HG02870 (cell line): ENCODE results near the gene DAGLB.
"Not testable (repeated sequence)": the region's sequence is repeated elsewhere in the genome, so short reads cannot be mapped to it uniquely, and the experiment has no call there.

Experiments
- ATAC-seq: cut with Tn5 transposase; IDR thresholded peaks from one replicate; pipeline ENCODE4 v1.9.1; 2021; ENCODE audit warnings: mild to moderate bottlenecking, moderate library complexity; ENCODE audit not compliant: unreplicated experiment

DAGLB gene

DNA sequence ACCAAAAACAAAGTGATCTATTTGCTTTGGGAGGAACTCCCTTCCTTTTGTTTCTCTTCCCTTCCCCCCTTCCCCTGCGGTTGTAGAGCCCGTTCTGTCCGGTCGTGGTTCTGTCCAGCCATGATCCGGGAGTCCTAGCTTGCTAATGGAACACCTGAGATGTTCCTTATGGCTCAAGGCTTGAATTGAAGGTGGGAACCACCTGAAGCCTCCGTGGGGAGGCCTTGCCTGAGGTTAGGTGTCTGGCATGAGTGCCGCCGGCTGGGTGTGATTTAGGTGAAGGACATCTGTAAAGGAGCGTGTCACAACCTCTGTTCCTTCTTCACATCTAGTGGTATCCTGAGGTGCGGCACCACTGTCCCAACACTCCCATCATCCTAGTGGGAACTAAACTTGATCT lies 46.2 kb downstream of the DAGLB start:
- no peak for ATAC-seq

DNA sequence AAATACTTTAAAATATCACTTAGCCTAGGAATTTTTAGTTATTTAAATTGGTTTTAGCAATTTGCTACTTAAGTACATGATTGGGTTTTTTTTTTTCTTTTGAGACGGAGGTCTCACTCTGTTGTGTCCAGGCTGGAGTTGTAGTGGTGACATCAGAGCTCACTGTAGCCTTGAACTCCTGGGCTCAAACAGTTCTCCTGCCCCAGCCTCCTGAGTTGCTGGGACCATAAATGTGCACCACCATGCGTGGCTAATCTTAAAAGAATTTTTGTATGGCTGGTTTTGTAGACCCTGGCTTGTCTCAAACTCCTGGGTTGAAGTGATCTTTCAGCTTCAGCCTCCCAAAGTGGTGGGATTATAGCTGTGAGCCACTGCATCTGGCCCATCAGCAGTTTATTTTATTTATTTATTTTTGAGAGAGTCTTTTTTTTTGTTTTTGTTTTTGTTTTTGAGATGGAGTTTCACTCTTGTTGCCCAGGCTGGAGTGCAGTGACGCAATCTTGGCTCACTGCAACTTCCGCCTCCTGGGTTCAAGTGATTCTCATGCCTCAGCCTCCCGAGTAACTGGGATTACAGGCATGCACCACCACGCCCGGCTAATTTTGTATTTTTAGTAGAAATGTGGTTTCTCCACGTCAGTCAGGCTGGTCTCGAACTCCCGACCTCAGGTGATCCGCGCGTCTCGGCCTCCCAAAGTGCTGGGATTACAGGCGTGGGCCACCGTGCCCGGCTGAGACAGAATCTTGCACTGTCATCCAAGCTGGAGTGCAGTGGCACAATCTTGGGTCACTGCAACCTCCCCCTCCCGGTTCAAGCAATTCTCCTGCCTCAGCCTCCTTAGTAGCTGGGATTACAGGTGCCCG lies 47.3 kb downstream of the DAGLB start:
- not testable (repeated sequence) for ATAC-seq

DNA sequence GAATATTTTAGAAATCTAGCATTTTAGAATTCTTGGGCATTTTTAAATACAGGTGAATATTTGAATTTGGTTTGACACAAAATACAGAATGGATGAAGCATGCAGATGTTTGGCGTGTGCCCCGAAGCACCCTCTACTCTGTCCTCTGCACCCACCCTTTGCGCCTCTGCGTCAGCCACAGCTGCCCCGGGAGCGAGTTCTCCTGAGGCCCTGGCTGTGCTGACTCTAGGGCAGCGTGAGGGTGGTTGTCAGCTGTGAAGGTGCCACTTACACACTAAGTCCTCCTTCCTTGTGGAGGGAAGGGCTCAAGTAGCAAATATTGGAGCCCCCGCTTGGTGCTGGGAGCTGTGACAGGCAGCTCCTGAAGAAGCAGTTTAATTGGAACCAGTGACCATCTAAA lies 48.4 kb downstream of the DAGLB start:
- ATAC-seq: no peak

DNA sequence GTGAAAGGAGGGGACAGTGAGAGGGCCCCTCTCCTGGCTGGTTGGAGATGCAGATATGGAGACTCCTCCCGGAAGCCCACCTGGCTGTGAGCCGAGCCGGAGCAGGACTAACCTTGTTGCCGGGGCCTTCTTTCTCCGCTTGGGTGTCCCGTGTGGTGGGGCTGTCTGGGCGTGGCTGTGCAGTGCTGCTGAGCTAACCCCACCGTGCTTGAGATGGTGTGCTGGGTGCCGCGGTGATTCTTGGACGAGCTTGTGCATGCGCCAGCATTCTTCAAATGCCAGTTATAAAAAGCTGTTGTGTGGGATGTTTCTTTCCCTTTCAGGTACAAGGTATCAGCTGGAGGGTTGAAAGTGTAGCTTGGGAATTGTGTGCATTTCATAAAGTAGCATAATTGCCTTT lies 48.8 kb downstream of the DAGLB start:
- no peak for ATAC-seq

DNA sequence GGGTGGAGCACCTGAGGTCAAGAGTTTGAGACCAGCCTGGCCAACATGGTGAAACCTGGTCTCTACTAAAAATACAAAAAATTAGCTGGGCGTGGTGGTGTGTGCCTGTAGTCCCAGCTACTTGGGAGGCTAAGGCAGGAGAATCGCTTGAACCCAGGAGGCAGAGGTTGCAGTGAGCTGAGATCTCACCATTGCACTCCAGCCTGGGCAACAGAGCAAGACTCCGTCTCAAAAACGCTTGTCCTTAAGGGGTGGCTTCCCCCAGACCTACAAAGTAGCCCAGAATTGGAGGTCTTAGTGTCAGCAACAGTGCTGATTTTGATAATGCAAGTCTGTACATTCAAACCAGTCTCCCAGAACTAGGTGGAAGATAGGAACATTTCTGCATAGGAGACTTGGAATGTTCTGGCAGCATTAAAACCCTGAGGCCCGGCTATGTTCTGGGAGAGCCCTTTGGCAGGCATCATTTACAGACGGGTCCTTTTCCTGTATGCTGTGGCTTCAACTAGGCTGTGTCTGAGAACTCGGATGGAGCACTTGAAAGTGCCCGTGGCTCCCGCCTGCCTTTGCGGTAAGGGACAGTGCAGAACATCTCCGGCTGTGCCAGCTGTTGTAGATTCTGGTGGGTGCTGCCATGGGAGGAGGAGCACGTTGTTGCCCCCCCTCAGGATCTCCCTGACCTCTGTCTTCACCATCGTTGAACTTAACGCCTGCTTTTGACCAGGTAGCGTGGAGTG lies 49.8 kb downstream of the DAGLB start:
- not testable (repeated sequence) for ATAC-seq

DNA sequence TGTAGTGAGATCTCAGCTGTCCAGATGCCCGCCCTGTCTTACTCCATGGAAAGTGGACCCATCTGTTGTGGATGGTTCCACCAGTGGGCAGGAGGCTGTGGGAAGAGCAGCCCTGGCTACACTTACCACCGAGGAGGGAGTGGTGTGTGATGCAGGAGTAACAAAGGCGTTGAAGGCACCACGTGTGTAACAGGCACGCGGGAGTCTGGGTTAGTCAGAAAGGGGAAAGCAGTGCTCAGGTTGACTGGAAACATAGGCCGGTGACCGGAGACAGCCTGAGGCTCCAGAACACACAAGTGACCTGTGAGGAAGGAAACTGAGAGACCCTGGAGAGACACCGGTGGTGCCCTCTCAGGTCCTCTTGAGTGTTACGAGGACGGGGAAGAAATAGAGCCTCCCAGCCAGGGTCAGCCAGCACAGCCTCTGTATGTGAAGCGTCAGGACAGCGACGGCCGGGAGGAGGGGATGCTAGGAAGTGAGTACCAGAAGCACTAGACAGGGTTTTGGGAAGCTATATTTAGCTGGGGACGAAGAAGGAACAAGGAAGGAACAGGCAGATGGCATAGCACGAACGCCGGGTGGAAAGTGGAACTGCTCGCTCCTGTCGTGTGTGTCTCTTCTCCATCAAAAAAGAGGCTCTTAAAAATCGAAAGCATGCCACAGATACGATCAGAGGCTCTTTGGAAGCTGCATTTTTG lies 51.7 kb downstream of the DAGLB start:
- no peak for ATAC-seq

DNA sequence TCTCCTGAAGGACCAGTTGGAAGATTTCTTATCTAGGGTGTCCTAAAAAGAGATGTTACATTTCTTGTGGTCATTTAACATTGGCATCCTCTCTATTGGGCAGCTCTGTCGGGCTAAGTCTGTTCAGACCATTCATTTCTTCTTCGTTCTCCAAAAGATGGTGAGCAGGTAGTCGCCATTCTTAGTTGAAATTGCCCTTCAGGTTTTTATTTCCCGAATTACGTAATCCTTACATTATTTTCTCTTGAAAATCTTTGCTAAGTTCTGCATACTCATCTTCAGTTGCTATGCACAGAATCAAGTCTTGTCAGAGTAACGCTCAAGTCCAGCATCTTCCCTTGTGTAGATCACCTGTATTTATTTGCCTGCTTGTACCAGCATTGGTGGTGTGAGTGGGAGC lies 53.6 kb downstream of the DAGLB start:
- ATAC-seq: no peak

DNA sequence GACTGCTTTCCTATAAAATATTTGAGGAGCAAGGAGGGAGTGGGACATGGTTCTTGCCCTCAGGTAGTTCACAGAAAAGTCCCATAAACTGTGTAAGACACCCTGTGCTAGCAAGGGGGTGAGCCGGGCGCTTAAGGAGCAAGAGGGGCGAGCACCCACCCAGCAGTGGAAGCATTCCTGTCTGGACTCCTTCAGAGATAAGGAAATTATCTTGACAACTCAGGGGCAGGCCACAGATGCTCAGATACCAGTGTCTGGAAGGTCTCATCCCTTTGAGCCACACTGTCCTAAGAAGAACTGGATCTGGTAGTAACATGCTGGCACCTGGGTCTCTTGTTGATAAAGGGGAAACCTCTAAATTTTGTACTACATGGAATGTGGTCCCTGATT lies 54.1 kb downstream of the DAGLB start:
- no peak for ATAC-seq

DNA sequence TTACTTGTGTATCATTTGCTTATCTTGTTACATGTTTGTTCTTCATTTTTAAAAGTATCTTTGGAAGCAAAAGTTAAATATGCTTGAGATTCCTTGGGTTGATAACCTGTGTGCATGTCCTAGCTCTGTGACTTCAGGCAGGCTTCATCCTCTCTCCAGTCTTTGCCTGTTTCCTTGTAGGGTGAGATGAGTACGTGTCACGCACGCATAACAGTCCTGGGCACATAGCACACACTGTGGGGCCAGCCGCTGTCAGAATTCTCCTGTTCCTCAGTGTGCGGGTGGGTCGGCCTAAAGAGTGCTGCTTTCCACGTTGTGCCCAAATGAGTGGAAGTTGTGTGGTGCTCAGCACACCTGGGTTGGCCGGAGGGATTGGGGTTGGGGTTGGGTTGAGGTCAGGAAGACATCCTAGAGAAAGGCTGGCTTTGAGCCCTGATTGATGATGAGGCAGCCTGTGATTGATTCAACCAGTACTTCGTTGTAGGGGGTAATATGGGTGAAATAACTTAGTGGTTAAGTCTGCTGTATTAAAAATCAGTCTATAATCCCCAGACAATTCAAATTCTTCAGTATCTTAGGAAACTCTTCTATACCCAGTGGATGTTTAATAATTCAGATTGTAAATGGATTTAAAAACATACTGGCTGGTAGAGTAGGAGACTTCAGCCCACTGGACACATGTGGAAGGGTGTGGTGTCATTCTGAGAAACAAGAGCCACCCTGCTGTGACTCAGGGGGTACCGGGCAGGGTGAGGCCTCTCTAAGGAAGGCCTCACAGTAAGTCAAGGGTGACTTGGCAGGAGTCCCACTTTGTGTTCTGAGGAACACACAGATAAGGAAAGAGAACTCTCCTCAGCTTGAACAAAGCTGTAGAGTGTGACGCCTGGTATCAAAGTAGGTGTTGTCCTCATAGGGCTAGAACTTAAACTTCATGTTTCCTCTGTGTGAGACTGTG lies 54.8 kb downstream of the DAGLB start:
- ATAC-seq: no peak

DNA sequence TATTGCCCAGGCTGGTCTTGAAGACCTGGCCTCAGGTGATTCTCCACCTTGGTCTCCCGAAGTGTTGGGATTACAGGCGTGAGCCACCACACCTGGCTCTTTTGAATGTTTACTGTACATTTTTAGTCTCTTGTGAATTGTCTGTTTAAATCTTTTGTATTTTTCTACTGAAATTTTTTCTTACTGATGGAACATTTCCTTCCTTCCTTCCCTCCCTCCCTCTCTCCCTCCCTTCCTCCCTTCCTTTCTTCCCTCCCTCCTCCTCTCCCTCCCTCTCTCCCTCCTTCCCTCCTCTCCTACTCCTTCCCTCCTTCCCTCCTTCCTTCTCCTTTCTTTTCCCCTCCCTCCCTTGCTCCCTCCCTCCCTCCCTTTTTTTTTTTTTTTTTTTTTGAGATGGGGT lies 58.0 kb downstream of the DAGLB start:
- no peak for ATAC-seq

DNA sequence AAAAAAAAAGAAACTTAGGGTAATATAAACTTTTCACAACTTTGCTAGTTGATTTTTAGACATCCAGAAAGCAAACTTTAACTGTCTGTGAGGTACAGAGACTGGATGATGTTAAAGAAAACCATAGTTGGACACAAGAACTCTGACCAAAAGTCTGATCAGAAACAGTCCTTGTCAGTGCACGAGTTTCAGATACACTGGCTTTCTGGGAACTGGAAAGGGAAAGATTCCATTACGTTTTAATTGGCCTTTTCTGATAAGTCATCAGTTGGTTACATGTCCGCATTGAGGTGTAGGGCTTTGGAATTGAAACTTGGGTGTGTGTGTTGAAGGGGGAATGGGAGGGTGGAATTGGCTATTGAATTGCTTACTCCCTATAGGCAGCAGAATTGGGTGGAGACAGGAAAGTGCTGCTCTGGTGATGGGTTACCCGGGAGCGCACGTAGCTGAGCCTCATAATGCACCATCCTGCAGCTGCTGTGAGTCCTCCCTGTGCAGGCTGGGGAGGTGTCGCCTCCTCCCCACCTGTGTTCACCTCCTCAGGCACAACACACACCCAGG lies 59.9 kb downstream of the DAGLB start:
- ATAC-seq: no peak

DNA sequence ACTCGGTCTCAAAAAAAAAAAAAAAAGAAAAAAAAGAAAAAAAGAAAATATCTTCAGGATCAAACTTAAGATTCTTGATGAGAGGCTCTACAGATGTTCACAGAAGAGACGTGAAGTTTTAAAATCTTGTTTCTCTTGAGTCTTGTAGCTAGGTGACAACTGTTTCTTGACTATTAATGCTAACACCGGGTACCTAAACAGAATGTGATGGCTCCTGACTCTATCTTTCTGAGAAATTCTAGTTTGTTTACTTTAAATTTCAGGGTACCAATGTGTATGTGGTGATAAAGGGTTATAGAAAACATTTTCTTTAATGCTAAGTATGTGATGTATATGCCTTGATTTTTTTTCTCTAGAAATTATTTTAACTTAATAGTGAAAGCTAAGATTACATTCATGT lies 61.0 kb downstream of the DAGLB start:
- no peak for ATAC-seq

DNA sequence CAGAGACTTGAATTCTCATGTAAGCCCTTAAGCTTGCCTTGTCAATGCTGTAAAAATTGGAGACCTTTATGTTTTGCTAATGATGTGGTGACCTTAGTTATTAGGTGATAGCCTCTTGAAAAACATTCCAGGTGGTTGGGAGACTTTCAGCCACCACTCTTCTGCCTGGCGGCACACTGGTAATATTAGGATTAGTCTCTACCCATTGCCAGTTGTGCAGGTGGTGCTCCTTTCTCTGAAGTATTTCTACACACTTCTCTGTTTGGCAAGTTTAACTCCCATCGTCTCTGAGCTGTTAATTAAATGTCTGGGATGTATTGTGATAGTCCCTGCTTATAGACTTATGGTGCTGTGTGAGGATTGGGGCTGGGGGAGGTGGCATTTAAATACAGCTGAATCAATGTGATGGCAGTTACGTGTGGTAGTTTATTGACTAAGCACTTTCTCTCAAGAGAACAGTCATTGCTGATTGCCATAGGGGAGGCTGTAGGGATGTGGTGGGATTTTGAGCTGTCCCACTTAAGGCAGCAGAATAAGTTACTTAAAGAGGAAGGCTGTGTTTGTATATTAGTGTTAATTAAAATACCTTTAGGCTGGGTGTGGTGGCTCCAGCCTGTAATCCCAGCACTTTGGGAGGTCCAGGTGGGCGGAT lies 61.7 kb downstream of the DAGLB start:
- ATAC-seq: no peak

DNA sequence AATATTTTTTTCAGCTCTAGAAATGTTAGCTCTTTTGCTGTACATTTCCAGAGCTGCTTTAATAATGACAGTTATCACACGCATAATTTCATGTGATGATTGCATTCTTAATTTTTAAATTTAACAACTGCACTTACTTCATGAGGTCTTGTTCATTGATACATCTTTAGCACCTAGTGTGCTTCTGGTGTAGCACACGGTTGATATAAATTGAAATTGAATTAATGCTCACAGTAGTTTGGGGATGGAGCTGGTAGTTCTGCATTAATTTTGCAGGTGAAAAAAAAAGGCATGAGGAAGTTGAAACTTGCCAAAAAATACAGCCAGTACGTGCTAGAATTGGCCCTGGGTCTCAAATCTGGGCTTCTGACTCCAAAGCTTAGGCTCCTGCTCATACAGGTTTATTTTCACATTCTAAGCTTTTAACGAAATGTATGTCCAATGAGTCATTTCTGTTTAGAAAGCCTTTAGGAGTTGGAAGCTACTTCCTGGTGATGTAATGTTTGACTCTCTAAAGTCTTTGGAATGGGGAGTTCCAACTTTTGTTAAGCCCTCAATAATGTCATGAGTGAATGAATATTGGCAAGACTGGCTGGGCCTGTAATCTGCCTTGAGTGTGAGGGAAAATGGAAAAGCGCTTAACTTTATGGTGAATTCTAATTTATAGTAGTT lies 62.5 kb downstream of the DAGLB start:
- no peak for ATAC-seq

DNA sequence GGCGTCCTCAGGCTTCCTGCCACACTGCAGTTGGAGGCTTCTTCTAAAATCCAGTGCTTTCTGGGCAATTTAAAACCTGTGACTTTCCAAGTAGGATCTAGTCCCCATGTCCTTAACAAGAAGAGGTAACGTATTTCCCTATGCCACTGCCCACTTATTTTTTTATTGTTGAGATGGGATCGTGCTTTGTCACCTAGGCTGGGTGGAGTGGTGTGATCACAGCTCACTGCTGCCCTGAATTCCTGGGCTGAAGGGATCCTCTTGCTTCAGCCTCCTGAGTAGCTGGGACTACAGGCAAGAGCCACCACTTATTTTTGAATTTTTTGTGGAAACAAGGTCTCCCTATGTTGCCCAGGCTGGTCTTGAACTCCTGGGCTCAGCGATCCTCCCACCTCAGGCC lies 63.4 kb downstream of the DAGLB start:
- no peak for ATAC-seq

DNA sequence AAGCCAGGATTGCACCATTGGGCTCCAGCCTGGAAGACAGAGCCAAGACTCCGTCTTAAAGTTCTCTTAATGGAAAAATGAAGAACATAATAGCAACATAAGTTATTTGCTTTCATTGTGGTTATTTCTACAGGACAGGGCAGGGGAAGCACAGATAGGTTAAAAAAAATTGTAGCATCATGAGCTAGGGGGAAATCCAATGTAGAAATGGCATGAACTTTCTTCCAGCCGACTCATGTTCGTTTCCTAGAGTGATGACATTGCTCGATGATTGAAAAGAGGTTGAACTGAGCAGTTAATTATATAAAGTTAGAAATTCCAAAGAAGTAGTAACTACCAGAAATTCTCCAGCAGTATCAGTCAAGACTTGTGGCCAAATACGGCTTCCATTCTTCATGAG lies 64.9 kb downstream of the DAGLB start:
- no peak for ATAC-seq

DNA sequence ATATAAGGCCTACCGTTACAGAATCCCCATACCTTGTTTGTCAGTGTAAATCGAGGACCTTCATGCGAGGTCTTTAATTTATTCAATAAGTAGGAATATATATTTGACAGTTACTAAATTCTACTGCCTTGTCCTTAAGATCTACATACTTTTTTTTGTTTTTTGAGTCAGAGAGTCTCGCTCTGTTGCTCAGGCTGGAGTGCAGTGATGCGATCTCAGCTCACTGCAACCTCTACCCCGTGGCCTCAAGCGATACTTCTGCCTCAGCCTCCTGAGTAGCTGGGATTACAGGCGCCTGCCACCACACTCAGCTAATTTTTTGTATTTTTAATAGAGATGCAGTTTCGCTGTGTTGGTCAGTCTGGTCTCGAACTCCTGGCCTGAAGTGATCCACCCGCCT lies 65.9 kb downstream of the DAGLB start:
- ATAC-seq: not testable (repeated sequence)

DNA sequence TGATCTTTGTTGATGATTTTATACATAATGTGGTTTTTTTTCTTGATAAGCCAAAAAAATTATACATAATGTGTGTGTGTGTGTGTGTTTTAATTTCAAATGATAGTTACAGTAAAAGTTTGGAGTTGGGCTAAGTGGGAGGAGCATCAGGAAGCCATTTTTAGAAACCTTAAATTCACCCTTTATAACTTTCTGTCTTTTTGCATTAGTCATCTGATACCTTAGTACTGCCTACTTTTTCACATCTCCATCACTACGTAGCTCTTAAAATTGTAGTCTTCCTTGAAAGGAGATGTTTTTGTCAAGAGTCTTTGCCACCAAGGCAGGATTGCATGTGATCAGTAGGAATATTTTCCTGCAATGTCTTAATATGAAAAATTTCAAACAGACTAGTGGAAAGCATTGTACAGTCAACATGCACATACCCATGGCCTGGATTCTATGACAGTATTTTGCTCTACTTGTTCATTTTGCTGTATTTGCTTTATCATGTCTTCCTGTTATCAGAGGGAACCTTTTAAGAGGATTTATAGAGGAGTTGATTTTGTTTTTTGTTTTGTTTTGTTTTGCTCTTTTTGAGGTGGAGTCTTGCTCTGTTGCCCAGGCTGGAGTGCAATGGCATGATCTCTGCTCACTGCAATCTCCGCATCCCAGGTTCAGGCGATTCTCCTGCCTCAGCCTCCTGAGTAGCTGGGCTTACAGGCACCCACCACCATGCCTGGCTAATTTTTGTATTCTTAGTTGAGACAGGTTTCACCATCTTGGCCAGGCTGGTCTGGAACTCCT lies 67.3 kb downstream of the DAGLB start:
- no peak for ATAC-seq
